SHP77 treated with DMSO at 0.1 percent for 48 hours (cell line): ENCODE data around the gene CCDC194.
"Not testable (repeated sequence)": the region's sequence is repeated elsewhere in the genome, so short reads cannot be mapped to it uniquely, and the experiment has no call there.

Experiments
- DNase-seq: peaks from one replicate; lab custom pipeline; 2025; lab: John Stamatoyannopoulos, UW

CCDC194 gene

DNA sequence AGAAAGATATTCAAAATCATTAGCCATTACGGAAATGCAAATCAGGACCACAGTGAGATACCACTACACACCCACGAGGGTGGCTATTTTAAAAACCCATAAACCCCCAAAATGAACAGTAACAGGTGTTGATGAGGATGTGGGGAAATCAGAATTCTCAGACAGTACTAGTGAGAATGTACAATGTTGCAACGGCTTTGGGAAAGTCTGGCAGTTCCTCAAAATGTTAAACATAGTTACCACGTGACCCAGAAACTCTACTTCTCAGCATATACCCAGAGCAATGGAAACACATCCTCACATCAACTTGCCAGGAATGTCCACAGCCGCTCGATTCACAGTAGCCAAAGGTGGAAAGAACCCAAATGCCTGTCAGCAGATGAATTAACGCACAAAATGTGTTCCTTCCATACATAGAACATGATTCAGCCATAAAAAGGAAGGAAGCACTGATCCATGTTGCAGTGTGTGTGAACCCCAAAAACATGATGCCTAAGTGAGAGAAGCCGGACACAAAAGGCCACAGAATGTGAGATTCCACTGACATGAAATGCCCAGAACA lies 23.9 kb downstream of the CCDC194 start:
- DNase-seq = no peak

DNA sequence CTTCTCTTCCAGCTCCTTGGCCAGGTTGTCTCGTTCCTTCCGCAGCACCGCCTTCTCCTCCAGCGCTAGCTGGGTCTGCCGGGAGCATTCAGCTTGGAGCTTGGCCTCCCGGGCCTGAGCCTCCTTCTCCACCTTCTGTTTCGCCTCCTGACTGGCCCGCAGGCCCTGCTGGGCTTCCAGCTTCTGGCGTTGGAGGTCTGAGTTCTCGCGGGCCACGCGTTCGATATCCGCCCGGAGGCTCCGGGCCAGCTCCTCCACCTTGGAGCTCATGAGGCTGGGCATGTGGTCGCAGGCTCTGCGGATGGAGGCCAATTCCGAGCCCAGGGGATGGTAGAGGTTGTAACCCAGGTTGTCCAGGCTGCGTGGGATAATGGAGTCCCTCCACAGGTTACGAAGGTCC lies 28.6 kb downstream of the CCDC194 start:
- DNase-seq = no peak

DNA sequence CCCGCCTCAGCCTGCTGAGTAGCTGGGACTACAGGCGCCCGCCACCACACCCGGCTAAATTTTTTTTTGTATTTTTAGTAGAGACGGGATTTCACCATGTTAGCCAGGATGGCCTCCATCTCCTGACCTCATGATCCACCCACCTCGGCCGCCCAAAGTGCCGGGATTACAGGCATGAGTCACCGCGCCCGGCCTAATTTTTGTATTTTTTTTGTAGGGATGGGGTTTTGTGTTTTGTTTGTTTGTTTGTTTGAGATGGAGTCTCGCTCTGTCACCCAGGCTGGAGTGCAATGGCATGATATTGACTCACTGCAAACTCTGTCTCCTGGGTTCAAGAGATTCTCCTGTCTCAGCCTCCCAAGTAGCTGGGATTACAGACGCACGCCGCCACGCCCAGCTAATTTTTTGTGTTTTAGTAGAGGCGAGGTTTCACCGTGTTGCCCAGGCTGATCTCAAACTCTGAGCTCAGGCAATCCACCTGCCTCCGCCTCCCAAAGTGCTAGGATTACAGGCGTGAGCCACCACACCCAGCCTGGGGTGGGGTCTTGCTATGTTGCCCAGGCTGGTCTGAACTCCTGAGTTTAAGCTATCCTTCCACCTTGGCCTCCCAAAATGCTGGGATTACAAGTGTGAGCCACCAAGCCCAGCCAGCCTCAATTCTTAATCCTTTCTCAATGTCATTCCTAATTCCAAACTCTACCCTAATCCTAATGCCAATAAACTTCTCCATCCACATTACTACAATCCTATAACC lies 30.0 kb downstream of the CCDC194 start:
- not testable (repeated sequence) for DNase-seq

DNA sequence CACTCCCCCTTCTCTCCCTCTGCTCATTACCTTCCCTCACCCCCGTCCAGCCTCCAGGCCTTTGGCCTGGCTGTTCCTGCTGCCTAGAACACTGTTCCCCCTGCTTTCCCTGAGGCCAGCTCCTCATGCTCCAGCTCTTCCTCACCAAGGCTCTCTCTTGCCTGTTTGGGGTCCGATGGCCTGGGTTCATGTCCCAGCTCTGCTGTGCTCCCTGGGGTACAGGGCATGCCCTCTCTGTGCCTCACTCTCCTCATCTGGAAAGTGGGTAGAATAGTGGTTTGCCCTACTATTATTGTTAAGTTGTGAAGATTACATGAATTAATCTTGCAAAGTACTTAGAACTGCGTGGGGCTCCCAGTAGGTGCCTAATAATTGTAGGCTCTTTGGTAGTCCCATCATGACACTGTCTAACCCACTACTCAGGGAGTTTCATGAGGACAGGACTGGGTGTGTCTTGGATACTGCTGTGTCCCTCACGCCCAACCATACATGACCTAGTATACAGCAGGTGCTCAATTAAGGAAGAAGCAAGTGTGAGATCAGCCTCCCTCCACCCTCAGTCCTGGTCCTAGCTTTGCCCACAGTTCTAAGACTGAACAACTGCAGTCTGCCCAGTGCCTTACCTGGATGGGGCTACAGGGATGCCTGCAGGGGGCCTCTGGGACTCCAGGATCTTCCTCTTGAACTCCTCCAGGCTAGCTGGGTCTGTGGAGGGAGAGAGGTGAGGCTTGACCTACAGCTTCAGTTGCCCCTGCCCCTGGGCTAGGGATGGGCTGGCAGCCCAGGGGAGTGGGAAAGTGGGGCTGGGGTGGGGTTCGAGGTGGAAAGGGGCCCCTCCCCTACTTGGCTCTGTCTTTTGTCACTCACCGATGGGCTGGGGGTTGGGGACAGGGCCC lies 33.8 kb downstream of the CCDC194 start:
- no peak for DNase-seq

DNA sequence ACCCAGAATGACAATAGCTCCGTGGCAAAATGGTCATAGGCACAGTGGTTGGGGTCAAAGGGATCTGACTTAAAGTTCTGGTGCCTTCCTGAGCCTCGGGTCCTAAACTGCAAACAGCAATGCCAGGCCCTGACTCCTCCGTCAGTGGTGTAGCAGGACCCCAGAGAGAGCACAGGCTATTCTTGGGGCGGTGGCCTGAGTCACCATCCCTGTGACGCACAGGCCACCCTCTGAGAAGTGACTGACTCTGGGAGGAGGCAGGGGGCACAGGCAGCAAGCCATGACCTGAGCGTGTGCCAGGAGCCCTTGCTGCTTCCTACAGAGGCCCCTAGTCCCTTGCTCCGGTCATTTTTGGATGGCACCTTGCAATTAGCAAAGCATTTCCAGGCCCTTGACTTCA lies 35.6 kb downstream of the CCDC194 start:
- DNase-seq = no peak

DNA sequence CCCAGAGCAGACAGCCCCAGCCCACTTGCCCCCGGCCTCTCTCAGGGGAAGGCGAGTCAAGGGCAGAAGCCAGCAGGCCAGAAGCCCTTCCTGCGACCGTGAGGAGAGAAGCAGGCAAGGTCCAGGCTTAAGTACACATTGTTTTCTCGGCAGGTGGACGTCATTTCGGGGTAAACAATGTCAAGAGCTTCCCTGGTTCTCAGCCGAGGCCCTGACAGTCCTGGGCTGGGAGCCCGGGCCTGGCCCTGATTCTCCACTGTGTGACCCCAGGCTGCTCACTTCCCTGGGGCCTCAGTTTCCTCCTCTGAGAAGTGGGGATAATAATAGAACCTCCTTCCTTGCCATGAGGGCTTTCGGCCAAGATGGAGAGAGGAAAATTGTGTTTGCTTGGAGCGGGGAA lies 36.3 kb downstream of the CCDC194 start:
- no peak for DNase-seq

DNA sequence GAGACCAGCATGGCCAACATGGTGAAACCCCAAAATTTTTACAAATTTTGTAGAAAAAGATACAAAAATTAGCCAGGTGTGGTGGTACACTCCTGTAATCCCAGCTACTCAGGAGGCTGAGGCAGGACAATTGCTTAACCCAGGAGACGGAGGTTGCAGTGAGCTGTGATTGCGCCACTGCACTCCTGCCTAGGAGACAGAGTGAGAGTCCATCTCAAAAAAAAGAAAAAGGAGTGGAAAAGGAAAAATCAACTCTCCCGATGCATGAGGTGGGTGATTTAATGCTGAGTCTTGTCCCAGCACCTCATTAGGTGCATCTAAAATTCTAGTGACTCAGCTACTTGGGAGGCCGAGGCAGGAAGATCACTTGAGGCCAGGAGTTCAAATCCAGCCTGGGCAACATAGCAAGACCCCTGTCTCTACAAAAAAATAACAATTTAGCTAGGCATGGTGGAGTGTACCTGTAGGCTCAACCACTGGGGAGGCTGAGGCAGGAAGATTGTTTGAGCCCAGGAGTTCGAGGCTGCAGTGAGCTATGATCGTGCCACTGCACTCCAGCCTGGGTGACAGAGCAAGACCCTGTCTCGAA lies 36.8 kb downstream of the CCDC194 start:
- no peak for DNase-seq

DNA sequence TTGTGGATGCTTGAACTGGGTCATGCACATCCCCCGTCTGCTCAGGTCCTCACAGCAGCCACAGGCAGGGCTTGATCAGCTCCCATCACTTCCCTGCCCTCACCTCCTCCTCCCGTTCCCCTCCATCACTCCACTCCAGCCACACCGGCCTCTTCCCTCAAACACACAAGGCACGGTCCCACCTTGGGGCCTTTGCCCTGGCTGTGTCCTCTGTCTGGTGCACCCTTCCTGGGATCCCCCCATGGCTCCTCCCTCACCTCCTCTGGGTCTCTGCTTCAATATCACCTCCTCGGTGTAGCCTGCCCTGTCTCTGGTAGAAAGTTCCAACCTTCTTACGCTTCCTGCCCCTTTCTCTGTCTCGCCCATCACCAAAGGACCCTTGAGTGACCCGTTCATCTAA lies 40.6 kb downstream of the CCDC194 start:
- DNase-seq = no peak

DNA sequence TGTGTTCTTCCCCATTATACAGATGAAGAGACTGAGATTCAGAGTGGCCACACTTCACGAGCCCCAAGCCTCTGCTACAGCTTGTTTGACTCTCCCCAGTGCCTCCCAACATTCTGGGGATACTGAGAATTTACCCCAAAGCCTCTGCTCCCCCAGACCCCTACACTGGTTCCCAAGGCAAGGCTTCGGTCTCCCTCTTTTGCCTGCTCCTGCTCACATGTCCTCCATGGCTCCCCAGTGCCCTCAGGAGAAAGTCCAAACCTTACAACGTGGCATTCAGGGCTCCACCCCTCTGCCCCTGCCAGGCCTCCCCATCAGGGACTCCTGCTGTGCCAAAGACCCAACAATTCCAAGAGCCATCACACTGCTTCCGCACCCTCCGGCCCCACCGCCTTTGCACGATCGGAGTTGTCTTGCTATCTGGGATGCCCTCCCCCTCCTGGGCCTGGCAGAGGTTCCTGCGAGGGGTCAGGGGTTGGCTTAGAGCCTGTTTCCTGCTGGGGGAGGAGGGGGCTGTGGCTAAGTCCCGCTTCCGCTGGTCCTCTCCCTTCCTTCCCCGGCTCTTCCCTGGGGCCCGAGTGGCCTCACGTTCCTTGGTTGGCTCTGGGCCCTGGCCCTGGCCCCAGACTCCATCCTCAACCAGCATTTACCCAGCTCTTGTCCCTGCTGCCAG lies 41.3 kb downstream of the CCDC194 start:
- no peak for DNase-seq

DNA sequence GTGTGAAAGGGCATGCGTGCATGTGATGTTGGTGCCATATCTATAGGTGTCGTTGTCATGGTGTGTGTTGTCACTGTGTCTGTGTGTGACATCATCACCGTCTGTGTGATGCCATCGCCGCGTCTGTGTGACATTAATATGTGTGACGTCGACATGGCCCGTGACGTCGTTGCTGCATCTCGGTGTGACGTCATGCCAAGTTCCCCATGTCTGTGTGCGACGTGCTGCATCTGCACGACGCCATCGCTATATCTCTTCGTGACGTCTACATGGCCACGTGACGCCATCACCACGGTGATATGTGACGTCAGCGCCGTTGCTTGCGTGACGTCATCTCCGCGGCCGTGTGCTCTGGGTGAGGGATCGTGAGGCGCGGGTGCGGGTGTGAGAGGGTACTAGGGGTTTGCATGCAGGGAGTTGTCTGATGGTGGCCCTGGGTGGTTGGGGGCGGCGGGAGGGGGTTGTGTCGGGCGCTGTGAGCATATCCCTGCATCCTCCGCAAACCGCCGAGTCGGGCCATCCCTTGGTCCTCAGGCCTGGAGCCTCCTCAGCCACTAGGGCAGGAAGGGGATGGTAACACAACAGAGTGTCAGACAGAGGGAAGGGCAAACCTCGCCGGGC lies 42.1 kb downstream of the CCDC194 start:
- no peak for DNase-seq

DNA sequence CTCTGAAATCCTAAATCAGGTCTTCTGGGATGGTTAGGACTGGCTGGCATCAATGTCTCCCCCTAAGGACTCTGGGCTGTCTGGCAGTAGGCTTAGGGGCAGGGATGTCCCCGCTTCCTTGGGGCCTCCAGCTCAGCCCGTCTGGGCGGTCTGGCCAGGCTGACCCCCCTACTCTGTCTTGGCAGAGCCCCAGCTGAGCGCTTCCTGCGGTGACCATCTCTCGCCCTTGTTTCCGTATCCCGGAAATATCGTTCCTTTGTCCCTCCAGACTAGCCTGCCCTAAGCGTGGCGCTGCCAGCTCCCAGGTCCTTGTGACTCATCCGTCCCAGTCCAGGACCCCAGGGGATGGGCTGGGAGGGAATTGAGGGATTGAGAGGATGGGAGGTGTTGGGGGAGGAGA lies 45.3 kb downstream of the CCDC194 start:
- peak; percentile 33 for DNase-seq

DNA sequence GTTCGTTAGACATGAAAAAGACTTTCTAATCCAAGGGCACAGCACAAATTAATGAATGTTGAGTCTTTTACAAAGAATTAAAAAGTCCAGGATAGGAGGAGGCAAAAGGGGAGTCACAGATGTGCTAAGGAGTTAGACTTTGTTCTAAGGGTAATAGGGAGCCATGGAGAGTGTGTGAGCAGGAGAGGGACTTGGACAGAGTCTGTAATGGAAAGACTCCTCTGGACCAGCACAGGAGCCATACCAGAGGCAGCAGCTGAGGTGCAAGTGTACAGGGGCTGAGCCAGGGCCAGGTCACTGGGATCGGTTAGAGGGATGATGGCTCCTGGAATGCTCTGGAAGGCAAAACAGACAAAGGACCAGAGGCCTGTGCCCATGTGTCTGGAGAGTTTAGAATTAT lies 46.1 kb downstream of the CCDC194 start:
- DNase-seq = no peak

DNA sequence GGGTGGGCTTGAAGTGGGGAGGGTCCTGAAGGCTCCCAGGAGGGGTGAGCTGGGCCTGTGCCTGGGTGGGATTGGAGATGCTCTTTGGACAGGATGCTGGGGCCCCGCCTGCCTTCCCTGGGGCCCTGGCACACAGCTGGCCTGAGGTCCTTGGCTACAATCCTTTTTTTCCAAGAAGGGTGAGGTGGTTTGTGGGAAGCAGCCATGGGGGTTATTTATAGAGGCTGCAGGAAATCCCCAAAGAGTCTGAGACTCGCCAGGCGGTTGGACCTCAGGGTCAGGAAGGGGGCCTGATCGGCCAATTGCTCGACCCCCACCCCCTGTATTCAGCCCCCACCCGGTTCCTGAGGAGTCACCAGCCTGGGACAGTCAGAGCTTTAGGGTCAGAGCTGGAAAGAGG lies 46.6 kb downstream of the CCDC194 start:
- no peak for DNase-seq

DNA sequence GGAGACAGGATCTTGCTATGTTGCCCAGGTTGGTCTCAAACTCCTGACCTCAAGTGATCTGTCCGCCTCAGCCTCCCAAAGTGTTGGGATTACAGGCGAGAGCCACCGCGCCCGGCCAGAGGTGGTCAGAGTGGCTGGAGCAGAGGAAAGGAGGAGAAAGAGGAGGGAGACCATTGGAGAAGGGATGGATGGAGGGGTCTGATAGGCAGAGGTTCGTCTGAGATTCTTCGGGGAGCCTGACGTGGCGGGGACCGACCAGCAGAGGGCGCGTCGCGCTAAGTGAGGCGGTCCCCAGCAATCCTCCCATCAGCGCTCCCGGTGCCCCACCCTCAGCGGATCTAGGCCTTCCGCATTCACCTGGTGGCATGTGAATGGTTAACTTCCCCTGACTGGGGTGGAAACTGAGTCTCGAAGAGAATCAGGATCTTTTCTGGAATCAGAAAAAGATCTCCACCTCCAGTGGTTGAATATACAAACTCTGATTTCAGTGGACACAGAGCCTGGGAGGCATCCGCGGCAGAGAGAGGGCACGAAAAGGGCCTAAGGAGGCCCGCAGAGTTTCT lies 47.8 kb downstream of the CCDC194 start:
- peak; percentile 48 for DNase-seq

DNA sequence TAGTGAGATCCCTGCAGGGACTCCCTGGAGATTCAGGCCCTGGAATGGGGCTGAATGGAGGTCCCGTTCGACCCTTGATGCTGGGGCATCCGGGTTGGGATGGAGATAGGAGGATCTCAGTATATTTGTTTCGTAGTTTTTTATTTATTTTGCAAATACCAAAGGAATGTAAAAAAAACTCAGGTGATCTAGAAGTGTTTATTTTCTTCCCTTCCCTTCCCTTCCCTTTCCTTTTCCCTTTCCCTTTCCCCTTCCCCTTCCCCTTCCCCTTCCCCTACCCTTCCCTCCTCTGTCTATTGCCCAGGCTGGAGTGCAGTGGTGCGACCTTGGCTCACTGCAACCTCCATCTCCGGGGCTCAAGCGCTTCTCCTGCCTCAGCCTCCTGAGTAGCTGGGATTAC lies 52.2 kb downstream of the CCDC194 start:
- DNase-seq = no peak

DNA sequence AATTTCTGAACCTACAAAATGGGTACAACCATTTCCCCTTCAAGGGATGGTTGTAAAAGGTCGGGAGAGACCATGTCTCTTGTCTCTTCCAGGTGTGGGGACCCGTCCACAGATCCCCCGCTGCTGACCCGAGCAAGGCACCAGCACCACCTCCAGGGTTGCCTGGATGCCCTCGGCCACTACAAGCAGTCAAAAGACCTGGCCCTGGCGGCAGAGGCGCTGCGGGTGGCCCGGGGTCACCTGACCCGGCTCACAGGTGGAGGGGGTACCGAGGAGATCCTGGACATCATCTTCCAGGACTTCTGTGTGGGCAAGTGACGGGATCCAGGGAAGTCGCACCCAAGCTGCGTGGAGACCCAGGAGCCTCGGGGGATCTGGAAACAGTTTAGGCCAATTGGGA lies 52.6 kb downstream of the CCDC194 start:
- no peak for DNase-seq

DNA sequence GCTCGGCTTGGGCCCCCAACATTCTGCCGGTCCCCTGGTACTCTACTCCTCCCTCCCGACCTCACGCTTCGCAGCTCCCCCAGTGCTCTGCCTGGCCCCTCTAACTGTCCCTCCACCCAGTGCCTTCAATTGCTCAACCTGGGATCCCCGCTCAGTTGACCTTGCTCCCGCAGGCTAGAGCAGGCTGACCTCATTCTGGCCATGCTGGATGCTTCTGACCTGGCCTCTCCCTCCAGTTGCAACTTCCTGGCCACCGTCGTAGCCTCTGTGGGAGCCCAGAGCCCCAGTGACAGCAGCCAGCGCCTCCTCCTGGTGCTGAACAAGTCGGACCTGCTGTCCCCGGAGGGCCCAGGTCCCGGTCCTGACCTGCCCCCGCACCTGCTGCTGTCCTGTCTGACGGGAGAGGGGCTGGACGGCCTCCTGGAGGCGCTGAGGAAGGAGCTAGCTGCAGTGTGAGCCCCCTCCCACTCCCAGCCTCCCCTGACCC lies 53.1 kb downstream of the CCDC194 start:
- DNase-seq = no peak
